ENCODE data around the gene BEND7. TPM values are rescaled to one million over a fixed set of nuclear protein-coding genes. Genes with fewer than 3 reads are reported as not detected.
A peak's percentile ranks its signal among the peaks of the same experiment; 100 is the strongest.
"Not testable (repeated sequence)": the region's sequence is repeated elsewhere in the genome, so short reads cannot be mapped to it uniquely, and the experiment has no call there.

The BEND7 gene
- total RNA-seq, 2 donors from 2014 or later, result 13.7 to 17.5 TPM

DNA sequence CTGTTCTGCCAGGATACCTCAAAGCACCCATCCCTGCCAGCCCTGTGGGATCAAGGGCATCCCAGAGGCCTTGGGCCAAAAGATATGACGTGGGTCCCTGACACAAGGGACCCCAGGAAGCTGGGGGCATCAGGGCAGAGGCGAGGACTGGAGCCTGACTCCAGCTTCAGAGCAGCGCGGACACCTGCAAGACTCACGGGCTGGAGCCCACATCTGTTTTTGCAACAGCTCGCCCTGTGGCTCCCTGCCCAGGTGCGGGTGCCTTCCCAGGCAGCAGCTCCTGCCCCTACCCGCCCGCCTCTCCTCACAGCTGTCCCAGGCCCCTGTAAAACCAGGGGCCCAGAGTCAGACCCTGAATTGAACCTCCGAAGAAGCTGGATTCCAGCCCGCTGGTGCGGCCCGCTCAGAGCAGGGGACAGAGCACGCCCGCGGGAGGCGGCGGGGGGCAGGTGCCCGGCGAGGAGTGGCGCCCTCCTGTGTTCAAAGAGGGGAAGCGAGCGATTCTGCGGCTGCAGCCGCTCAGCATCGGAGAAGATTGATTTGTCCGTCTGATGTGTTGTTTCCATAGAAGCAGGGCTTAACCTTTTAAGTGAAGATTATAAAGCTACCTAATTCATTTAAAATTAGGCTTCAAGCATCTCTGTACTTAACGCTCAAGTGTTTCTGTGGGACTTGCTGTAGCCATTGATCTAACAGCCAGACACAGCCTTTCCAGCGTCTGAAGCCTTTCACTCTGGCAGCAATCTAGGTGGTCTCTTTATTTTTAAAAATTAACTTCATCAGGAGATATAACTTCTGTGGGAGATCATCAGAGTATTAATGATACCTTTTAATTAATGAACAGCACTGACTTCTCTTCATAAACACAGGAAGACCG, 88.4 kb downstream of the BEND7 start:
- ATAC-seq, result peak; percentile 86
- TF ChIP-seq POLR2A (IDR thresholded peaks at IDR 0.05), result no peak
- TF ChIP-seq CTCF (IDR thresholded peaks at IDR 0.05), result peak; percentile 80 to 91 (median 88)
- intact Hi-C loops (cut with DNase I), result loop anchor here (5.0 kb wide), 1 partner anchor 68 kb away; no protein-coding TSS in a partner anchor
- no peak overlapping the region for H3K4me3 ChIP-seq
- peak; percentile 64 to 81 (median 68) for DNase-seq
- H3K9me3 ChIP-seq, result no peaks in the 10 kb centered on the region
- H3K27me3 ChIP-seq, result peaks cover 0 to 3% of the 10 kb centered on the region in 2 donors
- no peaks in the 10 kb centered on the region for H3K36me3 ChIP-seq (replicated peaks in 1 of 2; ENCODE audit: insufficient read depth in 1 of 2, low read depth in 2 of 2)
- 6 to 25% methylated on average over 6 to 30 of the region's 30 CpGs for WGBS, 2 donors
- peaks cover 11% of the 10 kb centered on the region for H3K4me1 ChIP-seq
- H3K27ac ChIP-seq, result no peak overlapping the region

GRCh38 chr10:13439313-13440184, 89.3 kb downstream of the BEND7 start:
- 7 to 11% methylated on average over 29 of the region's 29 CpGs for WGBS, 2 donors
- Histone ChIP-seq H3K27me3 (peaks cover 0 to 3% of the 10 kb centered on the region in 2 donors), H3K4me3 (no peak overlapping the region), H3K27ac (no peak overlapping the region), H3K9me3 (no peaks in the 10 kb centered on the region), H3K36me3 (replicated peaks in 1 of 2; ENCODE audit: insufficient read depth in 1 of 2, low read depth in 2 of 2) (no peaks in the 10 kb centered on the region), H3K4me1 (peaks cover 11% of the 10 kb centered on the region)
- intact Hi-C loops (cut with DNase I), result loop anchor here (5.0 kb wide), 1 partner anchor 67 kb away; no protein-coding TSS in a partner anchor
- DNase-seq, result peak; percentile 16 to 33 (median 20)
- TF ChIP-seq POLR2A (IDR thresholded peaks at IDR 0.05) (no peak), CTCF (IDR thresholded peaks at IDR 0.05) (no peak)
- ATAC-seq, result peak; percentile 30

DNA sequence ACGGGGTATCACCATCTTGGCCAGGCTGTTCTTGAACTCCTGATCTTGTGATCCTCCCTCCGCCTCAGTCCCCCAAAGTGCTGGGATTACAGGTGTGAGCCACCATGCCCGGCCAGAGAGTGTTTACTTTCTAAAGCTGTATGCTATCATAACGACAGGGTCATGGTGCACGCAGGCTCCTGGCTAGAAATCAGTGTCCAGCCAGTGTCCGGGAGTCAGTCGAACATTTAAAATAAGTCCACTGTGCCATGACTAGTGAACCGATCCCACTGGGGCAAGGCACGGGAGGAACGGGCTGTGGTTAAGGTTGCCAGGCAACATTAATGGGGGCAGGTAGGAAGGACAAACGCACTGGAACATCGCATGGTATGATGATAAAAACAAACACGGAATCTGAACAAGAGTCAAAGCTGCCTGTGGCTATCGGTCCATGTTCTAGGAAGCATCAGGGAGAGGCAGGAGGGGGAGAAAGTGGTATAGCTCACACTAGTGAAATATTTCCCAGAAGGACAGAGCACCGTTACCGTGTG, 91.7 kb downstream of the BEND7 start:
- 37 to 46% methylated on average over 16 of the region's 16 CpGs for WGBS, 2 donors
- H3K4me3 ChIP-seq, result no peak overlapping the region
- no peaks in the 10 kb centered on the region for H3K36me3 ChIP-seq (replicated peaks in 1 of 2; ENCODE audit: insufficient read depth in 1 of 2, low read depth in 2 of 2)
- H3K9me3 ChIP-seq, result no peaks in the 10 kb centered on the region
- TF ChIP-seq POLR2A (IDR thresholded peaks at IDR 0.05) (no peak), CTCF (IDR thresholded peaks at IDR 0.05) (no peak)
- no peak overlapping the region for H3K27ac ChIP-seq
- DNase-seq (peak in 1 of 4 donors; percentile 11), ATAC-seq (no peak)
- H3K27me3 ChIP-seq, result peaks cover 0 to 3% of the 10 kb centered on the region in 2 donors
- intact Hi-C loops (cut with DNase I), result no loop called here
- peaks cover 11% of the 10 kb centered on the region for H3K4me1 ChIP-seq

DNA sequence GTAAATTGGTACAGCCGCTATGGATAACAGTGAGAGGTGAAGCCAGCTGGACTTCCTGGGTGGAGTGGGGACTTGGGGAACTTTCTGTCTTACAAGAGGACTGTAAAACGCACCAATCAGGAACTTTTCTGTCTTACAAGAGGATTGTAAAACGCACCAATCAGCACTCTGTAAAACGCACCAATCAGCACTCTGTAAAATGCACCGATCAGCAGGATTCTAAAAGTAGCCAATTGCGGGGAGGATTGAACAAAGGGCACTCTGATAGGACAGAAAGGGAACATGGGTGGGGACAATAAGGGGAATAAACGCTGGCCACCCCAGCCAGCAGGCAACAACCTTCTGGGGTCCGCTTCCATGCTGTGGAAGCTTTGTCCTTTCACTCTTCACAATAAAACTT, 100.9 kb downstream of the BEND7 start:
- H3K27me3 ChIP-seq; ATAC-seq; H3K36me3 ChIP-seq (replicated peaks in 1 of 2; ENCODE audit: insufficient read depth in 1 of 2, low read depth in 2 of 2); DNase-seq; intact Hi-C loops (cut with DNase I); H3K4me3 ChIP-seq; H3K9me3 ChIP-seq; H3K4me1 ChIP-seq; H3K27ac ChIP-seq: not testable (repeated sequence)
- WGBS, 2 donors, result 80 to 89% methylated on average over 8 of the region's 8 CpGs

DNA sequence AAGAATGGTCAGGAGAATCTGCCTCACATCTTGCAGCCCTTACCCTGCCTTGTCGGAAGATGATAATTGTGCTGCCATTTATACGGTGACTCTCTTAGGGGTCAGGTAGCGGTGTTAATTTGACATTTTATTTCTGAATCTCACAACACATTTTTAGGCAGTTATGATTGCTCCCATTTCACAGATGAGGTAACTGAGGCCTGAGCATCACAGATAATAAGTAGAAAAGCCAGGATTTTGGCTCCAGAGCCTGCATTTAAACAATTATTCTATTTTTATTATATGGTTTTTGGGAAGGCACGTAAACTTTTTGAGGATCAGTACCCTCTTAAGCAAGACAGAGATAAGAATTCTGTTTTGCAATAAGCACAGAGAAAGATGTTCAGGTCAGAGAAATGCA, 103.4 kb downstream of the BEND7 start:
- Histone ChIP-seq H3K4me3 (no peak overlapping the region), H3K36me3 (replicated peaks in 1 of 2; ENCODE audit: insufficient read depth in 1 of 2, low read depth in 2 of 2) (no peaks in the 10 kb centered on the region), H3K27ac (no peak overlapping the region), H3K9me3 (no peaks in the 10 kb centered on the region), H3K27me3 (no peaks in the 10 kb centered on the region), H3K4me1 (no peaks in the 10 kb centered on the region)
- no peak for TF ChIP-seq POLR2A (IDR thresholded peaks at IDR 0.05)
- no peak for TF ChIP-seq CTCF (IDR thresholded peaks at IDR 0.05)
- ATAC-seq (no peak), DNase-seq (no peak)
- WGBS, 2 donors, result 44 to 50% methylated on average over 4 of the region's 4 CpGs
- intact Hi-C loops (cut with DNase I), result no loop called here

Measured in body of pancreas (tissue), 4 donors.